Nephron progenitor cell (in vitro differentiated cells): ENCODE data around the gene MLIP.

Experiments
- DNase-seq: peaks from one replicate; pipeline ENCODE4 v3.0.0; 2021
- H3K27ac Mint-ChIP-seq: 2 replicates; pipeline ENCODE4 v1.8.0; 2021; ENCODE audit warnings: mild to moderate bottlenecking, moderate library complexity, mixed read lengths
- H3K27me3 Mint-ChIP-seq: 2 replicates; pipeline ENCODE4 v1.8.0; 2021; ENCODE audit warnings: mild to moderate bottlenecking, low read depth, mixed read lengths; ENCODE audit not compliant: poor library complexity
- H3K36me3 Mint-ChIP-seq: 2 replicates; pipeline ENCODE4 v1.8.0; 2021; ENCODE audit warnings: low read depth, mixed read lengths
- H3K4me1 Mint-ChIP-seq: 2 replicates; pipeline ENCODE4 v1.8.0; 2021; ENCODE audit warnings: mixed read lengths
- H3K4me3 Mint-ChIP-seq: 2 replicates; pipeline ENCODE4 v1.8.0; 2021; ENCODE audit warnings: mild to moderate bottlenecking, moderate library complexity, mixed read lengths
- H3K9me3 Mint-ChIP-seq: 2 replicates; pipeline ENCODE4 v1.8.0; 2021; ENCODE audit warnings: mild to moderate bottlenecking, moderate library complexity, mixed read lengths
- TF ChIP-seq, protein P1 (sequence below): fragments of 200-600 bp; sonication (generic); IDR thresholded peaks from 2 replicates; pipeline ENCODE4 v1.5.0; 2021; ENCODE audit warnings: antibody characterized with exemption

Gene MLIP

DNA sequence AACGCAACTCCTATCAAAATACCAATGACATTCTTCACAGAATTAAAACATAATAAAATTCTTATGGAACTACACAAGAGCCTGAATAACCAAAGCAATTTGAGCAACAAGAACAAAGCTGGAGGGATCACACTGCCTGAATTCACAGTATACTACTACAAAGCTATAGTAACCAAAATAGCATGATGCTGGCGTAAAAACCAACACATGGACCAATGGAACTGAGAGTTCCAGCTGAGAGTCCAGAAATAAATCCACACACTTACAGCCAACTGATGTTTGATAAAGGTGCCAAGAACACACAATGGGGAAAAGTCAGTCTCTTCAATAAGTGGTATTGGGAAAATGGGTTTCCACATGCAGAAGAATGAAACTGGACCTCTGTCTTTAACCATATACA, 6.9 kb downstream of the MLIP start:
- H3K4me1 Mint-ChIP-seq: peaks cover 8% of the 10 kb centered on the region

DNA sequence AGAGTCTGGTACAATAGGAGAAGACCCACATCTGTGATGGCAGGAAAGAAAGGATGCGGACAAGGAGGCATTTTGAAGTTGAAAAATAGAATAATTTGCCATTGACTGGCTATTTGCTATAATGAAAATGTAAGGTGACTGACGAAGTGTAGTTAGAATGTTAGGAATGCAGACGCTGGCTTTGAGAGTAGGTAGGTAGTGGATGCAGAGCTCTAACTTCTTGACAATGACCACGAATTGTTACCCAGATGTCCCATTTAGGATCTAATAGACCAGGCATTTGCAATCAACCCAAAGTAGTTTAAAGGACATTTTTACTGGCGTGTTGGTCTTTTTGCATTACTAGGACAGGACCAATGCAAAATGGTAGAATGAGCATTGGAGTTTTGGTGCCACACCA, 14.2 kb downstream of the MLIP start:
- Mint-ChIP-seq H3K27ac (no peak overlapping the region), H3K27me3 (no peaks in the 10 kb centered on the region), H3K4me1 (no peaks in the 10 kb centered on the region), H3K36me3 (no peaks in the 10 kb centered on the region), H3K9me3 (no peaks in the 10 kb centered on the region), H3K4me3 (no peak overlapping the region)
- TF ChIP-seq, protein P1, sequence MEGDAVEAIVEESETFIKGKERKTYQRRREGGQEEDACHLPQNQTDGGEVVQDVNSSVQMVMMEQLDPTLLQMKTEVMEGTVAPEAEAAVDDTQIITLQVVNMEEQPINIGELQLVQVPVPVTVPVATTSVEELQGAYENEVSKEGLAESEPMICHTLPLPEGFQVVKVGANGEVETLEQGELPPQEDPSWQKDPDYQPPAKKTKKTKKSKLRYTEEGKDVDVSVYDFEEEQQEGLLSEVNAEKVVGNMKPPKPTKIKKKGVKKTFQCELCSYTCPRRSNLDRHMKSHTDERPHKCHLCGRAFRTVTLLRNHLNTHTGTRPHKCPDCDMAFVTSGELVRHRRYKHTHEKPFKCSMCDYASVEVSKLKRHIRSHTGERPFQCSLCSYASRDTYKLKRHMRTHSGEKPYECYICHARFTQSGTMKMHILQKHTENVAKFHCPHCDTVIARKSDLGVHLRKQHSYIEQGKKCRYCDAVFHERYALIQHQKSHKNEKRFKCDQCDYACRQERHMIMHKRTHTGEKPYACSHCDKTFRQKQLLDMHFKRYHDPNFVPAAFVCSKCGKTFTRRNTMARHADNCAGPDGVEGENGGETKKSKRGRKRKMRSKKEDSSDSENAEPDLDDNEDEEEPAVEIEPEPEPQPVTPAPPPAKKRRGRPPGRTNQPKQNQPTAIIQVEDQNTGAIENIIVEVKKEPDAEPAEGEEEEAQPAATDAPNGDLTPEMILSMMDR: no peak
- DNase-seq: no peak

More for the DNA sequence above, 6.9 kb downstream of the MLIP start:
- peaks cover 11% of the 10 kb centered on the region for H3K9me3 Mint-ChIP-seq
- peaks cover 3% of the 10 kb centered on the region for H3K27me3 Mint-ChIP-seq
- no peak for DNase-seq
- TF ChIP-seq, protein P1: no peak
- no peak overlapping the region for H3K4me3 Mint-ChIP-seq
- H3K36me3 Mint-ChIP-seq: no peaks in the 10 kb centered on the region
- no peak overlapping the region for H3K27ac Mint-ChIP-seq

DNA sequence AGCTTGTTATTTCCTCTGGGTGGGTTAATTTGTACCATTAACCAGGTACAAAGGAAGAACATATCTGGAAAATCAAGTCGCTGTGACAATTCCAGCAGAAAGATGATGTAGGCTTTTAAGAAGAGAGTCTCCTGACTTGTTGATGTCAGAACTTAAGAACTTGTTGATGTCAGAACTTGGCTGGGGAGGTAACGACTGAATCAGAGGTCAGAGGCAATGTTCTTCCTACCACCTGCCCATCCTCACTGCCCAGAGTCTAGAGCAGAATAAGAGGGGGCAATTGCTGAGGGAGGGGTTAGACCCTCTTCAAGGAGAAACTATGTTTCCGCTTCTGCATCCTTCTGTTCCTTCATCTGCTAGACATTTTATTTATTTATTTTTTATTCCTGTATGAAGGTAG, 18.9 kb downstream of the MLIP start:
- H3K4me1 Mint-ChIP-seq: no peaks in the 10 kb centered on the region

DNA sequence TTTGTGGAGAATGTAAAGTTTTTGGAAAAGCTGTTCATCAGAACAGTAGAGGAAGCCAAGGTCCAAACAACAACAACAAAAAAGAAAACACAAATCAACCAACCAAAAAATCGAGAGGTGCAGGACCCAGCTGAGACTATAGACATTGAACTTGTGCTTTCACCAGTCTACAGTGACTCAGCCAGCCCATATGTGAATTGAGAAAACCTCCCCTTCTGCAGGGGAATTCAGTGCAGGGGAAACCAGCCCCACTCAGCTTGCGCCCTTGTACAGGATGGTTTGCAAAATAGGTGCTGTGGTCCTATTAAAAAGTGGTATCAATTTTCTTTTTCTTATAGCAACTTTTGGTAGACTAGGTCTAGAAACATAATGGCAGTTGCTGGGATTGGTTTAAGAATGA, 21.3 kb downstream of the MLIP start:
- H3K36me3 Mint-ChIP-seq: no peaks in the 10 kb centered on the region
- no peaks in the 10 kb centered on the region for H3K9me3 Mint-ChIP-seq
- H3K4me1 Mint-ChIP-seq: no peaks in the 10 kb centered on the region
- TF ChIP-seq, protein P1: no peak
- DNase-seq: no peak
- H3K27ac Mint-ChIP-seq: no peak overlapping the region
- H3K27me3 Mint-ChIP-seq: no peaks in the 10 kb centered on the region
- no peak overlapping the region for H3K4me3 Mint-ChIP-seq

More for the DNA sequence above, 18.9 kb downstream of the MLIP start:
- H3K4me3 Mint-ChIP-seq: no peak overlapping the region
- H3K27me3 Mint-ChIP-seq: no peaks in the 10 kb centered on the region
- TF ChIP-seq, protein P1: no peak
- no peak overlapping the region for H3K27ac Mint-ChIP-seq
- no peaks in the 10 kb centered on the region for H3K9me3 Mint-ChIP-seq
- no peaks in the 10 kb centered on the region for H3K36me3 Mint-ChIP-seq
- DNase-seq: no peak

DNA sequence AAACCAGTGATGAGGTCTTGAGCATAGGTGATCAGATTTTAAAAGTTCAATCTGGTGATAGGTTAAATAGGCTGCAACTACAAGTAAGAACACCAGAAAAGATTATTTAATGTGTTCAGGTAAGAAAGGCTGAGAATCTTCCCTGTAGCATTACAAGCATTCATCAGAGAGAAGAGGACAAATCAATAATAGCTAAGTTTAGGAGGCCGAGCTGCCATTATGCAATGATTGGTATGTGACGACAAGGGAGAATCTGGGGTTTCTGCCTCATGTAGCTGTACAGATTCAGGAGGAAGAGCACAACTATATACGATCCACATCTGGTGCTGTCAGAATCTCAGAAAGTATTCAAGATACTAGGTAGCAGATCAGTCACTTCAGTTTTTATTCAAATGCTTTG, 21.9 kb downstream of the MLIP start:
- Mint-ChIP-seq H3K9me3 (no peaks in the 10 kb centered on the region), H3K27ac (no peak overlapping the region)
- TF ChIP-seq, protein P1: no peak

DNA sequence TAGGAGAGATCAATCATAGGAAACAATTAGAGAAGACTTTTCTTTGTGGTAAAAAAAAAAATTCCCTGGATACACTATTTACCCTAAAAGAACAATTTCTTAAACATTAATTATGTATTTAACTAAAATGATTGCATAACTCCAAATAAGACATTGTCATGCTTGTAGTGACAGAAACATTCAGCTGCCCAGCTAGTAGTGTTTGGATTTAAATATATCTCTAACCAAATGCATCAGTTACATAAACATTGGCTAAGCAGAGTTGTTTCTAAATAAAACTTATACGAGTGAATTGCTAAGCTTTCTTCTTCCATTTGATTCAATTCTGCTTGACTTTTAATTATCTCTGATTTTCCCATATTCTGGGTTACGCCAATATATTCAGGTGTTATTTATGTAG, 23.7 kb downstream of the MLIP start:
- no peaks in the 10 kb centered on the region for H3K36me3 Mint-ChIP-seq
- H3K27ac Mint-ChIP-seq: no peak overlapping the region
- TF ChIP-seq, protein P1: no peak
- DNase-seq: no peak
- no peaks in the 10 kb centered on the region for H3K4me1 Mint-ChIP-seq
- no peaks in the 10 kb centered on the region for H3K27me3 Mint-ChIP-seq
- no peaks in the 10 kb centered on the region for H3K9me3 Mint-ChIP-seq
- H3K4me3 Mint-ChIP-seq: no peak overlapping the region

More for the DNA sequence above, 21.9 kb downstream of the MLIP start:
- no peak overlapping the region for H3K4me3 Mint-ChIP-seq
- no peak for DNase-seq
- no peaks in the 10 kb centered on the region for H3K4me1 Mint-ChIP-seq
- H3K27me3 Mint-ChIP-seq: no peaks in the 10 kb centered on the region
- no peaks in the 10 kb centered on the region for H3K36me3 Mint-ChIP-seq
